GM12878 (cell line): ENCODE results near the gene RPL10. TPM values are rescaled to one million over a fixed set of nuclear protein-coding genes. Genes with fewer than 3 reads are reported as not detected.
A peak's percentile ranks its signal among the peaks of the same experiment; 100 is the strongest.

Experiments
- ASH2L ChIP-seq: fragments of 300-600, 200-600 bp; sonication (generic); IDR thresholded peaks from 2 replicates; pipeline ENCODE4 v1.6.1; 2017; ENCODE audit warnings: low read depth, mild to moderate bottlenecking, borderline replicate concordance
- BCLAF1 ChIP-seq: fragments of 450-650 bp; IDR thresholded peaks from 2 replicates; pipeline ENCODE4 v1.6.1; 2017; ENCODE audit warnings: antibody characterized with exemption, mild to moderate bottlenecking, moderate library complexity
- CEBPB ChIP-seq, 2 experiments: fragments of 150-350 bp in 1 of 2; IDR thresholded peaks; 2 replicates each; pipeline ENCODE4 v1.6.1; 2012 to 2014; ENCODE audit warnings: low read depth in 2 of 2, low read length in 2 of 2, borderline replicate concordance in 1 of 2, inconsistent platforms in 1 of 2
- CHD2 ChIP-seq: IDR thresholded peaks from 2 replicates; pipeline ENCODE4 v1.6.1; 2011; ENCODE audit warnings: low read depth, low read length, improper control_type of control experiment, borderline replicate concordance
- DPF2 ChIP-seq: fragments of 450-650 bp; IDR thresholded peaks from 2 replicates; pipeline ENCODE4 v1.6.1; 2017; ENCODE audit warnings: mild to moderate bottlenecking
- JUND ChIP-seq: IDR thresholded peaks from 2 replicates; pipeline ENCODE4 v1.6.1; 2012; ENCODE audit warnings: low read depth, mild to moderate bottlenecking, low read length, improper control_type of control experiment, moderate library complexity
- MLLT1 ChIP-seq: fragments of 450-650 bp; IDR thresholded peaks from 2 replicates; pipeline ENCODE4 v1.6.1; 2016; ENCODE audit warnings: mild to moderate bottlenecking
- NBN ChIP-seq: fragments of 450-650 bp; IDR thresholded peaks from 2 replicates; pipeline ENCODE4 v1.6.1; 2016
- NR2F1 ChIP-seq: fragments of 450-650 bp; conservative IDR thresholded peaks from 2 replicates; pipeline ENCODE4 v1.6.1; 2017; ENCODE audit warnings: mild to moderate bottlenecking
- PRDM15 ChIP-seq: fragments of 450-650 bp; formaldehyde crosslinking; IDR thresholded peaks from 2 replicates; pipeline ENCODE4 v1.4.0; 2020; ENCODE audit warnings: mild to moderate bottlenecking, moderate library complexity
- TCF12 ChIP-seq: IDR thresholded peaks from 2 replicates; pipeline ENCODE4 v1.6.1; 2011; ENCODE audit warnings: low read depth, mild to moderate bottlenecking, low read length
- polyA plus RNA-seq, 11 experiments: library from polyadenylated mRNA; depleted of rRNA in 4 of 11; unstranded in 6 of 11; stranded (reverse) in 5 of 11; fragments of >200 nt; fragmentation: Nextera tagmentation in 4 of 11; fragmentation: Illumina TruSeq in 1 of 11; extraction: Ambion mirVana in 4 of 11; extraction: Trizol in 1 of 11; gene quantifications; 1 replicate in 1 of 11; 2 replicates in 10 of 11; pipeline versions ENCODE4 v1.2.1 to v1.2.3, GENCODE V29; 2011 to 2016; ENCODE audit warnings: inconsistent platforms in 2 of 11, missing spikeins in 2 of 11, low read depth in 1 of 11
- total RNA-seq, 4 experiments: library from RNA; depleted of rRNA in 3 of 4; stranded (reverse); fragments of >200 nt in 3 of 4; fragmentation: Illumina TruSeq in 1 of 4; extraction: Trizol in 1 of 4; gene quantifications; 2 replicates each; pipeline versions ENCODE4 v1.2.1 to v1.2.3, GENCODE V29; 2013 to 2021

The RPL10 gene
- total and polyA plus RNA-seq, 10 of the 15 experiments (the other 5 are each of a cell fraction or from before 2014, with no cell fraction given), result 1,938 to 7,222 (median 4,494) TPM

- TF ChIP-seq CEBPB (IDR thresholded peaks at IDR 0.05; ENCODE audit: borderline replicate concordance in 1 of 2, low read depth in 2 of 2, low read length in 2 of 2) (no peak), JUND (no peak), ASH2L (no peak), TCF12 (no peak), MLLT1 (peak; percentile 79; the same call in 1 of the 2 replicates), PRDM15 (CRISPR knock-in tag) (no peak), DPF2 (no peak; the same call in 1 of the 2 replicates), NR2F1 (no peak), NBN (no peak), BCLAF1 (no peak), CHD2 (no peak)
Observed at GRCh38 chrX:154398668-154399526, 720 bp downstream of the RPL10 start (continued).
